ENCODE data around the gene PIP4K2B. TPM values are rescaled to one million over a fixed set of nuclear protein-coding genes. Genes with fewer than 3 reads are reported as not detected.

Gene PIP4K2B
- total RNA-seq, 2 donors from 2014 or later: 74.3 to 91.6 TPM

DNA sequence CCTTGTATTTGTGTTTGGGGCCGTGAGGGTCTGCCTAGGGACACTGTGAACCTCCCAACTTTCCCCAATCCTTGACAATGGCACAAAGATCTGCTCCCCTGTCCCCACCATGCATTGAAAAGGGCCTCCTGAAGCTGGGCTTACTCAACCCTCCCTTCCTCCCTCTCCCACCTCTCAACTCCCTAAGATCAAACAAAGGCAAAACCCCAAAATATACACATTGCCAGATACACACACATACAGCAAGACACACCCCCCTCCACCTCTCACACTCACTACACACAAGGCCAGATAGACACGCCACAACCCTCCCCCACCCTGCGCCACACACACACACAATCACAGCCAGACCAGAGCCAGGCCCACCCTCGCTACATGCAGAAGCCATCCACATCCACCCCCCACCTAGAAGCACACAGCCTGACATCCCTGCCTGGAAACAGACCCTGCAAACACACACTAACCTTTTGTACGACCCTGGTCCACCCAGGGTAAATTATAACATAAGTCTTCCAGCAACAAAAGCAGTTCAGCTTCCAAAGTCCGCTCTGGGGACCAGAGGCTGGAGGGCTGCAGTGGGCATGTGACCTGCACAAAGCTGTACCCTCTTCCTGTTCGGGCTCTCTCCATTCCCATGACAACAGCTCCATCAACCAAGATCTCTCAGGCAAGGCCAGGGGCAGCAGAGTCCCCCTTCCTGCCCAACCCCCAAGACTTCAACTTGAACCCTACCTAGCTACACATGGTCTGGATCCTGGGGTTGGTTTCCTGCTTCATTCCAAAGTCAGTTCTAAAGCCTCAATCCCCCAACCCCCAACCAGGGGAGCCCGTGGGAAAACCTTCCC, 53.1 kb downstream of the PIP4K2B start:
- peak overlapping the region; percentile 92 for H3K4me3 Mint-ChIP-seq
- 64 to 100% methylated on average over 1 to 7 of the region's 8 CpGs for WGBS, 2 experiments (ENCODE audit: insufficient coverage in 1 of 2, insufficient read length in 1 of 2)
- peaks cover 21% of the 10 kb centered on the region for H3K36me3 Mint-ChIP-seq (ENCODE audit: low read depth)
- H3K9me3 Mint-ChIP-seq: no peaks in the 10 kb centered on the region
- Histone ChIP-seq H3K9ac (ENCODE audit: extremely low read depth, low read length, poor library complexity, severe bottlenecking) (peak overlapping the region; percentile 73), H3K9me3 (ENCODE audit: control insufficient read depth, low read length) (no peaks in the 10 kb centered on the region), H3K4me1 (ENCODE audit: control insufficient read depth, insufficient read depth, low read length) (peaks cover 5% of the 10 kb centered on the region), H3K4me3 (ENCODE audit: low read length) (peak overlapping the region; percentile 95), H3K27ac (ENCODE audit: low read depth, low read length) (no peak overlapping the region), H3K27me3 (ENCODE audit: control insufficient read depth, insufficient read depth, low read length, poor library complexity, severe bottlenecking) (no peaks in the 10 kb centered on the region), H3K36me3 (ENCODE audit: control insufficient read depth, insufficient read depth, low read length) (peaks cover 21% of the 10 kb centered on the region)
- TF ChIP-seq, protein P1, sequence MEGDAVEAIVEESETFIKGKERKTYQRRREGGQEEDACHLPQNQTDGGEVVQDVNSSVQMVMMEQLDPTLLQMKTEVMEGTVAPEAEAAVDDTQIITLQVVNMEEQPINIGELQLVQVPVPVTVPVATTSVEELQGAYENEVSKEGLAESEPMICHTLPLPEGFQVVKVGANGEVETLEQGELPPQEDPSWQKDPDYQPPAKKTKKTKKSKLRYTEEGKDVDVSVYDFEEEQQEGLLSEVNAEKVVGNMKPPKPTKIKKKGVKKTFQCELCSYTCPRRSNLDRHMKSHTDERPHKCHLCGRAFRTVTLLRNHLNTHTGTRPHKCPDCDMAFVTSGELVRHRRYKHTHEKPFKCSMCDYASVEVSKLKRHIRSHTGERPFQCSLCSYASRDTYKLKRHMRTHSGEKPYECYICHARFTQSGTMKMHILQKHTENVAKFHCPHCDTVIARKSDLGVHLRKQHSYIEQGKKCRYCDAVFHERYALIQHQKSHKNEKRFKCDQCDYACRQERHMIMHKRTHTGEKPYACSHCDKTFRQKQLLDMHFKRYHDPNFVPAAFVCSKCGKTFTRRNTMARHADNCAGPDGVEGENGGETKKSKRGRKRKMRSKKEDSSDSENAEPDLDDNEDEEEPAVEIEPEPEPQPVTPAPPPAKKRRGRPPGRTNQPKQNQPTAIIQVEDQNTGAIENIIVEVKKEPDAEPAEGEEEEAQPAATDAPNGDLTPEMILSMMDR (conservative IDR thresholded peaks at IDR 0.05): no peak
- H3K27me3 Mint-ChIP-seq (ENCODE audit: insufficient read depth): no peaks in the 10 kb centered on the region
- peaks cover 49% of the 10 kb centered on the region for H3K4me1 Mint-ChIP-seq
- H3K27ac Mint-ChIP-seq: peak overlapping the region; percentile 62
- peak; percentile 68 for DNase-seq

DNA sequence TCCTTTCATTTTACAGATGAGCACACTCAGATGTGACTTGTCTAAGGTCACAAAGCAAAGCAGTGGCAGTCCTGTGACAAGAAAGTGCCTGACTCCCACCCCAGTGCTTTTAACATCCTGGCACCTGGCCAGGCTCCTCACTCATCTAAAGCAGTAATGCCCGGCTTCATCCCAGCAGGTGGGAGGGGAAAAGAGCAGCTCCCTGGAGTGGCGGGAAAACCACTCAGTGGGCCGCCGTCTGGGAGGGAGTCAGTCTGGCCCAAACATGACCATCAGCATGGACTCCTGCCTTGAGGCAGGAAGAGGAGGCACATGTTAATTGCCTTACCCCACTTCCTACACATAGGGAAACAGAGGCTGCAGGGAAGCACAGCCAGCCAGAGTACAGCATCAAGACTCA, 53.8 kb downstream of the PIP4K2B start:
- DNase-seq: no peak
- H3K4me3 ChIP-seq (ENCODE audit: low read length): peak overlapping the region; percentile 95
- H3K4me1 ChIP-seq (ENCODE audit: control insufficient read depth, insufficient read depth, low read length): peaks cover 5% of the 10 kb centered on the region
- Mint-ChIP-seq H3K4me1 (peaks cover 48% of the 10 kb centered on the region), H3K27ac (no peak overlapping the region), H3K9me3 (no peaks in the 10 kb centered on the region), H3K36me3 (ENCODE audit: low read depth) (peaks cover 27% of the 10 kb centered on the region), H3K27me3 (ENCODE audit: insufficient read depth) (no peaks in the 10 kb centered on the region), H3K4me3 (peak overlapping the region; percentile 92)
- no peak overlapping the region for H3K9ac ChIP-seq (ENCODE audit: extremely low read depth, low read length, poor library complexity, severe bottlenecking)
- TF ChIP-seq, protein P1 (conservative IDR thresholded peaks at IDR 0.05): no peak
- 66 to 80% methylated on average over 2 to 4 of the region's 4 CpGs for WGBS, 2 experiments (ENCODE audit: insufficient coverage in 1 of 2, insufficient read length in 1 of 2)
- H3K36me3 ChIP-seq (ENCODE audit: control insufficient read depth, insufficient read depth, low read length): peaks cover 24% of the 10 kb centered on the region
- no peaks in the 10 kb centered on the region for H3K27me3 ChIP-seq (ENCODE audit: control insufficient read depth, insufficient read depth, low read length, poor library complexity, severe bottlenecking)
- no peaks in the 10 kb centered on the region for H3K9me3 ChIP-seq (ENCODE audit: control insufficient read depth, low read length)
- no peak overlapping the region for H3K27ac ChIP-seq (ENCODE audit: low read depth, low read length)

DNA sequence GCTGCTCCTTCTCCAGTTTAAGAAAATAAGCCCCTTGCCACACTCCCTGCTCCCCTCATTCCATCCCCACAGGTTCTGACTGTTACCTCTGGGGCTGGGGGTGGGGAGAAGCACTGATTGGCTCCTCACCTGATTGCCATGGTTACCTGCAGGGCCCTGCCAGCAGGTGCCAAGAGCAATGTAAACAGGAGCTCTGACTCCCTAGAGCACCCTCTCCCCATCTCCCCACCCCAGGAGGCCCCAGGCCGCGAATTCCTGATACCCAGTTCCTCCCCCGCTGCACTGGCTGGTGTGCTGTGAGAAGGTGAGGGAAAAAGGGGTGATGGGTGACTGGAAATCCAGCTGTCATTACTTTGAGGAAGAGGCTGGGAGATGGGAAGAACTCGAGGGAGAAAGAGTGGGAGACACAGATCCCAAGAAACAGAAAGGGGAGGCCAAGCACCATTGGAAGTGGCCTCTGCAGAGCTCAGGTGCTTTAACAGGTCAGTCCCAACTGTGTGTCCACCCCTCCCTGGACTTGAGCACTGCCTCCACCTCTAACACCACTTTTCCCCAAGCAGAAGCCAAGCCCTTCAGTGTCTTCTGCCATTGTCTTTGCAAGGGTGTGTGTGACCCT, 55.7 kb downstream of the PIP4K2B start:
- Histone ChIP-seq H3K4me3 (ENCODE audit: low read length) (no peak overlapping the region), H3K27ac (ENCODE audit: low read depth, low read length) (no peak overlapping the region), H3K4me1 (ENCODE audit: control insufficient read depth, insufficient read depth, low read length) (peaks cover 5% of the 10 kb centered on the region), H3K9me3 (ENCODE audit: control insufficient read depth, low read length) (no peaks in the 10 kb centered on the region), H3K27me3 (ENCODE audit: control insufficient read depth, insufficient read depth, low read length, poor library complexity, severe bottlenecking) (no peaks in the 10 kb centered on the region), H3K9ac (ENCODE audit: extremely low read depth, low read length, poor library complexity, severe bottlenecking) (no peak overlapping the region), H3K36me3 (ENCODE audit: control insufficient read depth, insufficient read depth, low read length) (peaks cover 39% of the 10 kb centered on the region)
- Mint-ChIP-seq H3K9me3 (no peaks in the 10 kb centered on the region), H3K4me1 (peaks cover 45% of the 10 kb centered on the region), H3K27ac (peak overlapping the region; percentile 77), H3K36me3 (ENCODE audit: low read depth) (peaks cover 42% of the 10 kb centered on the region), H3K4me3 (peak overlapping the region; percentile 40), H3K27me3 (ENCODE audit: insufficient read depth) (no peaks in the 10 kb centered on the region)
- peak; percentile 85 for DNase-seq
- TF ChIP-seq, protein P1 (conservative IDR thresholded peaks at IDR 0.05): no peak
- 67 to 76% methylated on average over 4 of the region's 4 CpGs for WGBS, 2 experiments (ENCODE audit: insufficient coverage in 1 of 2, insufficient read length in 1 of 2)
